Lung microvascular endothelial cell (primary cell): ENCODE data around the gene KCNAB3. TPM values are rescaled to one million over a fixed set of nuclear protein-coding genes. Genes with fewer than 3 reads are reported as not detected.

Experiments
- DNase-seq, 2 donors: peaks; one replicate each; pipeline versions ENCODE4 v3.0.0 to v3.0.0-alpha.2; 2010; ENCODE audit warnings: low read depth in 2 of 2
- total RNA-seq: library from RNA; depleted of rRNA; stranded (reverse); fragments of >200 nt; gene quantifications from 2 replicates; pipeline ENCODE4 v1.2.1, GENCODE V29; 2014

KCNAB3 gene
- total RNA-seq, 1 donor from 2014 or later: 0.40 TPM

GRCh38 chr17:7903154-7904103 lies 26.2 kb downstream of the KCNAB3 start:
- no peak for DNase-seq

- DNase-seq: peak; percentile 73 to 86
Observed at GRCh38 chr17:7897773-7898172, 31.9 kb downstream of the KCNAB3 start.

GRCh38 chr17:7897090-7897489 lies 32.6 kb downstream of the KCNAB3 start:
- no peak for DNase-seq

GRCh38 chr17:7894866-7895265 lies 34.8 kb downstream of the KCNAB3 start:
- no peak for DNase-seq

- no peak for DNase-seq
Observed at GRCh38 chr17:7894226-7894625, 35.4 kb downstream of the KCNAB3 start.

GRCh38 chr17:7893187-7893880 lies 36.3 kb downstream of the KCNAB3 start:
- DNase-seq: no peak

- peak; percentile 77 to 88 for DNase-seq
Observed at GRCh38 chr17:7889166-7889955, 40.3 kb downstream of the KCNAB3 start.

GRCh38 chr17:7888184-7888920 lies 41.3 kb downstream of the KCNAB3 start, which contains the start of gene CHD3:
TSS of gene CHD3 (plus strand) at chr17:7888789. CDS start at chr17:7889001, 212 bp downstream.
- DNase-seq: peak; percentile 12 to 27

GRCh38 chr17:7887482-7888183 lies 42.0 kb downstream of the KCNAB3 start:
- DNase-seq: peak; percentile 94 to 97

- DNase-seq: no peak
Observed at GRCh38 chr17:7887038-7887481, 42.6 kb downstream of the KCNAB3 start.

- peak; percentile 23 to 40 for DNase-seq
Observed at GRCh38 chr17:7886227-7887037, 43.2 kb downstream of the KCNAB3 start.

GRCh38 chr17:7885367-7886226 lies 44.1 kb downstream of the KCNAB3 start:
- DNase-seq: peak; percentile 28 to 29

- peak in 1 of 2 donors; percentile 4 for DNase-seq
Observed at GRCh38 chr17:7884581-7885366, 44.9 kb downstream of the KCNAB3 start.

- peak; percentile 11 to 46 for DNase-seq
Observed at GRCh38 chr17:7883781-7884386, 45.8 kb downstream of the KCNAB3 start.

GRCh38 chr17:7882629-7883028 lies 47.0 kb downstream of the KCNAB3 start:
- DNase-seq: no peak

- no peak for DNase-seq
Observed at GRCh38 chr17:7882068-7882467, 47.6 kb downstream of the KCNAB3 start.
